GM23248 (cell line): ENCODE data around the gene GPX4.

ENCODE experiments used
- EZH2 ChIP-seq: fragments of 200-600 bp; sonication (generic); IDR thresholded peaks from 2 replicates; pipeline ENCODE4 v1.6.1; 2018; ENCODE audit warnings: antibody characterized with exemption, mild to moderate bottlenecking; ENCODE audit not compliant: insufficient read depth, poor library complexity, severe bottlenecking
- EZH2phosphoT487 ChIP-seq: fragments of 200-600 bp; sonication (generic); IDR thresholded peaks from 2 replicates; pipeline ENCODE4 v1.6.1; 2018; ENCODE audit warnings: antibody characterized with exemption, moderate library complexity, mild to moderate bottlenecking, low read depth; ENCODE audit not compliant: insufficient read depth

DNA sequence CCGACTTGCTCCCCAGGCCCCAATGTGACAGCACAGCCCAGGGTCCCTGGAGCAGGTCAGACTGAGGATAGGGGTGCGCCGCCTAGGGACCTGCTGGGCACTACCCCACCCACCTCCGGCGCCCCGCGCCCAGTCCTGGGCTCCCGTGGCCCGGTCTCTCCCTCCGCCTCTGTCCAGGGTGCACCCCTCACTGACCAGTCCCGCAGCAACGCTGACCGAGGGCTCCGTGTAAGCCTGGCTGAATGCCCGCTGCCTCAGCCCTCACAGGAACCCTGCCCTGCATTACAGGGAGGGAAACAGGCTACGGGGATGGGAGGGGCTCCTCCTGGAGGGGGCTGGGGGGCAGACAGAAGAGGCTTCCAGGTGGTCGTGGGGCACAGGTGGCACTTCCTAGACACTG, 31.7 kb downstream of the GPX4 start:
- no peak for TF ChIP-seq EZH2
- no peak for TF ChIP-seq EZH2phosphoT487
